ENCODE measurements around the gene ATP1B1. TPM values are rescaled to one million over a fixed set of nuclear protein-coding genes. Genes with fewer than 3 reads are reported as not detected.

ATP1B1 gene
- total and polyA plus RNA-seq, 2 of the 8 experiments (the other 6 are each of a cell fraction or from before 2014, with no cell fraction given): 16.3 to 76.5 TPM

DNA sequence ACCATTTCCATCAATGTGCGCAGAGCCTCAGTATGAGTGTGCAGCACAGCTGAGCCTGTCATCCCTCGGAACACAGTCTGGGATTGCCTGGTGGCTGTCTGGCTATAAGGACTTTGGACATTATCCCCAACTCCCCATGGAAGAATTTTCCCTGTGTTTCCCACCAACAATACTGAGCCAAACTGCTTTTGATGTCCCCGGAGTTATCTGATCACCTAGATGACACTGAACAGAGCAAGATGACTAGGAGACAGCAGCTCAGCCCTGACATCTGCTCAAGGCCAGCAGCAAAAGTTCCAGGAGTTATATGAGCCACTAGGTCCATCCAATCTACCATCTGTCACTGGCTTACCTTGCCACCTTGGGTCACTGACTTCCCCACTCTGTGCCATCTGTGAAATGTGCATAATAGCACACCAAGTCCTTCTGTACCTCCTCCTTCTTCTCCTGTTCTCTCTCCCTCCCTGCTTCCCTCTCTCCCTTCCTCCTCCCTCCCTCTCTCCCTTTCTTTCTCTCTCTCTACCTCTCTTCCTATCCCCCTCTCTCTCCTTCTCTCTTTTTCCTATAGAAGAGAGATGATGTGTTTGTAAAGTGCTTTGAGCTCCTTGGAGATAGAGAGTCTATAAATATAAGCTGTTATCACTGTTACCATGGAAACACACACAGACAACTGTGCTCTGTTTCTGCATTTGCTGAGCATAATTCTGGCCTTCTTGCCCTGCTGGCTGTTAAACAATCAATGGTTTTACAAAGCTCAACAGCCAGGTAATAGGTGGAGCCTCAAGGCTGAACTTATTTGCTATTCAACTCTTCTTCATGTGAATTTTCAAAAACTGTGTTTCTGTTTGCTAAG, 19.7 kb upstream of the ATP1B1 start (continued):
- TF ChIP-seq SRF (IDR thresholded peaks at IDR 0.05; ENCODE audit: low read depth, low read length) (no peak), JUN (IDR thresholded peaks at IDR 0.05; ENCODE audit: low read depth, low read length) (no peak), MAFK (IDR thresholded peaks at IDR 0.05; ENCODE audit: low read depth, low read length) (no peak)

All from H1 (cell line).